ENCODE results near the gene ALDOC.

Gene ALDOC

GRCh38 chr17:28530250-28530649 lies 46.4 kb downstream of the ALDOC start:
- DNase-seq, result no peak

- no peak for DNase-seq
These were observed 47.7 kb downstream of the ALDOC start for GRCh38 chr17:28529013-28529400.

- no peak for DNase-seq
These were observed 48.2 kb downstream of the ALDOC start for GRCh38 chr17:28528327-28529012.

GRCh38 chr17:28527859-28528258 lies 48.8 kb downstream of the ALDOC start:
- DNase-seq, result no peak

- no peak for DNase-seq
These were observed 49.5 kb downstream of the ALDOC start for GRCh38 chr17:28527181-28527681.

- DNase-seq, result no peak
These were observed 50.3 kb downstream of the ALDOC start for GRCh38 chr17:28526381-28526780.

GRCh38 chr17:28524476-28525424 lies 51.9 kb downstream of the ALDOC start:
- no peak for DNase-seq

- DNase-seq, result no peak
These were observed 52.8 kb downstream of the ALDOC start for GRCh38 chr17:28523876-28524275.

GRCh38 chr17:28523186-28523585 lies 53.5 kb downstream of the ALDOC start:
- DNase-seq, result no peak
